ENCODE results near the gene PRL.

PRL gene

GRCh38 chr6:22290045-22290444, 6.8 kb downstream of the PRL start:
- no peak for DNase-seq

GRCh38 chr6:22288721-22289120, 8.1 kb downstream of the PRL start:
- no peak for DNase-seq

GRCh38 chr6:22284666-22285065, 12.2 kb downstream of the PRL start:
- no peak for DNase-seq

- no peak for DNase-seq
These were observed 15.3 kb downstream of the PRL start for GRCh38 chr6:22281341-22282085.

DNA sequence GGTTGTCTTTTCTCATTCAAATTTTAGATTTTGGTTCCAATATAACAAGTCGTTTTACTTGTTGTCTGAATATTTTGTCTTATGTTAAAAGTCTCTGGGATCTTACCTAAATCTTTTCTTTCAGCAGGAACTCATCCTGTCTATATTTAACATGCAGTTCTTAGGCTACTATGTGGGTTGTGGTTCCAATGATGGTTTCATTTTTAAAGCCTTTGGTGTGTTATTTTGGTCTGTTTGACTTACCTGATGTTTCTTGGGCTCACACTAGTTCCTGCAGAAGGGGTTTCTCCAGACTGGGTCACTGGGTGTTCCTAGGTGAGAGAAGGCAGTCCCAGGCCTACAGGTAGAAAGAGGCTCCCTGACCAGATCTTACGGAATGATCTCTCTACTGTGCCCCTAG, 17.4 kb downstream of the PRL start:
- no peak for DNase-seq

DNA sequence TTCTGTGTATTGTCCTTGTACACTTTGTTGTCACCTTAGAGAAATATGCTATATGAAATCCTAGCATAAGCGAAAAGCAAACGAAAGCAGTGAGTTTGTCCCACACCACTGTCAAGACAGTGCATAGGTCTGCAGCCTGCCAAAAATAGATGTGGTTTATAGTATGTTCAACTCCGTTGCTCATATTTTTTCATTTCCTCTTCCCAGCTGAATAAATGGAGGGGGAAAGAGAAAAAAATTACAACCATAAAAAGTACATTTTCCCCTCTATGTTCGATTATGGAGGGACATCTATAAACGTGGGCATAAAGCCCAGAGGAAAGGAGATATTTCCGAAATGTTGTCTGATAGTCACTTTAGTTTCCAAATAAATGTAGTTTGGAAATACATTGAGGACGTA, 25.8 kb downstream of the PRL start:
- DNase-seq = no peak

GRCh38 chr6:22263748-22264147, 33.1 kb downstream of the PRL start:
- DNase-seq = no peak

DNA sequence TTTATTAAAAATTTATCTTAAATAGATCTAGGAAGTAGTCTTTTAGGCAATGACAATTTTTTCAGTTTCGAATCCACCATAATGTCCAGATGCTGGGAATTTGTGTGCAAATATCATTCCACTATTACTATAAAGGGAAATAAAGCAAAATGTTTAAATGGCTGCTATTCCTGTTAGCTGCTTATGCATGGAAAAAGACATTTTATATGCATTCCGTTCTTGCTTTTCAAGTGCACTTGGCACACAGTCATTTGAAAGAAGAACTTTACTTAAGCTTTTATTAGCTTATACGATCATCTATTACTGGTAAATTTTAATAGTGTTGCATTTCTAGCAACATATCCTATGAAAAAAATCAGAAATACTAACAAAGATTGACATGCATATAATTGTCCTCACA, 42.0 kb downstream of the PRL start:
- no peak for DNase-seq

DNA sequence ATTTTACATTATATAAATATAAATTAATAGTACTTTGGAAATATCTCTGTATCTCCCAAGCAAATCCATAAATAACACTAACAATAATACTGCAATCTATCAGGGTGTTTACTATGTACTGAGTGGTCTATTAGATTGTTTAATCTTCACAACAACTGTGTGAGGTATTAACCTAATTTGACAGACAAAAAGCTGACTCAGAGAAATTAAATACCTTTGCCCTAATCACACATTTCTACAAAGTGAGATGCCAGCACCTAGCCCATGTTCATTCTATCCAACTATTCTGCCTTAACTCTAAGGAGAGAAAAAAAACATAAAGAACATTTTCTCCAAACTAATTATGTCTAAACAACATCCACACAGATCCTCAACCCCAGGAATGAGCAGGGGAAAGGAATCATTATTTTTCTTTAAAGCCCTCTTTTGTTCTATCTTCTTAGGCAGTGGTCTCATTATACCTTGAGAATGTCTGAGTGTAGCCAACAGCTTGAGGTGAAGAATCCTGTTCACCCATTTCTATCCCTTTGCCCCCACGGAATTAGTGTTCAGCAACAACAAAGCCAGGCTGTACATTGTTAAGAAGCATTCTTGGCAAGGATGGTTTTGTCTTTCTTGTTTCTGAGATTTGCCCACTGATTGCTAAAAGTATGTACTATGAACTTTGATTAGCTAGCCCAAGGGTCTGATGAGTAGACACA, 42.7 kb downstream of the PRL start:
- DNase-seq = no peak

- DNase-seq = no peak
These were observed 45.5 kb downstream of the PRL start for GRCh38 chr6:22251348-22251747.

- DNase-seq = no peak
These were observed 46.4 kb downstream of the PRL start for GRCh38 chr6:22250486-22250885.

DNA sequence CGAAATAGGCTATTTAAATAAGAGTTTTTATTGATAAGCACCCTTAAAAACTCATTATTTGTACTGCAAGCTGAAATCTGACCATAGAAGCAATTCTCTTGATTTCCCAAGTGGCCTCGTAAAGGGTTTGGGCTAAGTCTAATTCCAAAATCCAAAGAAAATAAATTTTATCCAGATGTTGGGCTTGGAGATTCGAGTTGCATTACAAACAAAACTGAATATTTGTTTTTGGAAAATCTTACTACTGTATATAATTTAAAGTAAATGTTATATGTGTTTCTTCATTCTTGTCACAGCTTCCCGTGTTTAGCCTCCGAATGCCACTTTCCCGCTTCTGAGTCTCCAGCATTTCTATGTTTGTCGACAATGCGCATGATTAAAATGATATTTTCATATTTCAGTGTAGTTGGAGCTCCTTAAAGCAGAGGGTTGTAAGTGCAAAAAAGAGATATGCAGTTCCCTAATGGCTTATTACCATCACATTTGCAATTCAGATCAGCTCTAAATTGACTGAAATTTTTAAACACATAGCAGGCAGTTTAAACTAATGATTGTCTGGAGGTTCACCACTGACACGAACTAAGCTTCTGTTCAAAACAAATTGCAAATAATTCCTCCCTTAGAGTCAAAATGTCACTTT, 47.0 kb downstream of the PRL start:
- DNase-seq = no peak

DNA sequence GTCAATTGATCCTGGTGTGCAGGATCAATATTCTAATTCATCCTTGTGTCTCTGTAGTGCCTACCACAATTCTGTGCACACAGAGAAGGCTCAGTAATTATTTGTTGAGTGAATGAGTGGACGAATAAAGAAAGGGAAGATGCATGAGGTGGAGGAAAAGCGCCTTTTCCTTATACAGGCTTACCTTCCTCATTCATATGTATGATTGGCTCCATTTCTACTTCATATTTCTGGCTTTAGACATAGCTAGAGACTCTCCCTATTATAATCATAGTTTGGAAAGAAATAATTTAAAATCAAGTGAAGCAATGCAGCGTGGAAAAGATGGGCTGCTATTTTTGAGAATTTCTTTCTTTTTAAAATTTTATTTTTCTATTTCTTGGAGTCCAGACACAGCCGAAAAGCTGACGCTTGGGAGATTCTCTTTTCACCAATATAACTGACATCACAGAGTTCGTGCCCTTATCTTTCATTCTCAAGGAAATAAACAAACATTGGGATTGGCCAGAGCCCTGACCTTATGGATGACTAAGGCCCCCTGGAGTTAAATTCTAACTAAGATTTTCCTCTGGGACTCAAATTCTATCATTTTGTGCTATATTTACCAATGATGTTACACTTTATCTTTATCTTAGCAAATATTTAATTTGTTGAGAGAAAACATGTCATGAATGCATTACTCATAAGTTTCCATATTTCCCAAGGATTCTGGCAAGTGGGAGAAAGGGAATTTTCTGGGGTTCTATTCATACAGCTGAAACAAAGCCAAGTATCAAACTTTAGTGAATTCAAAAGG, 48.1 kb downstream of the PRL start:
- no peak for DNase-seq

- DNase-seq = no peak
These were observed 48.8 kb downstream of the PRL start for GRCh38 chr6:22247916-22248482.

DNA sequence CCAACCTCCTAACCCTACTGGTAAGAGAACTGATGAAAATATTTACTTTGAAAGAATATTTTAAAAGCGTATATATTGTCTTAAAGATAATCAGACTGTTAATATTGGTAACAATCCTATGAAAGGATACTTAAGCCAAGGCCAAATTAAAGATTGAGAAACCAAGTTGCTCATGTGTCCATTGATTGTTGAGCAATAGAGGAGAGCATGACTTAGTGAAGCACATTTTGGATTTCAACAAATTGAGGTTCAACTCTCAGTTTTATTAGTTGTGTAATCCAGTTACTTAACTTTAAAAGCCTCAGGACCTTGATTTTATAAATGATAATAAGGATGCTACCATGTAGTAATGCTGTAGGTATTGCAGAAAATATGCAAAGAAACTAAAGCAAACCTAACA, 56.8 kb downstream of the PRL start:
- DNase-seq = no peak

DNA sequence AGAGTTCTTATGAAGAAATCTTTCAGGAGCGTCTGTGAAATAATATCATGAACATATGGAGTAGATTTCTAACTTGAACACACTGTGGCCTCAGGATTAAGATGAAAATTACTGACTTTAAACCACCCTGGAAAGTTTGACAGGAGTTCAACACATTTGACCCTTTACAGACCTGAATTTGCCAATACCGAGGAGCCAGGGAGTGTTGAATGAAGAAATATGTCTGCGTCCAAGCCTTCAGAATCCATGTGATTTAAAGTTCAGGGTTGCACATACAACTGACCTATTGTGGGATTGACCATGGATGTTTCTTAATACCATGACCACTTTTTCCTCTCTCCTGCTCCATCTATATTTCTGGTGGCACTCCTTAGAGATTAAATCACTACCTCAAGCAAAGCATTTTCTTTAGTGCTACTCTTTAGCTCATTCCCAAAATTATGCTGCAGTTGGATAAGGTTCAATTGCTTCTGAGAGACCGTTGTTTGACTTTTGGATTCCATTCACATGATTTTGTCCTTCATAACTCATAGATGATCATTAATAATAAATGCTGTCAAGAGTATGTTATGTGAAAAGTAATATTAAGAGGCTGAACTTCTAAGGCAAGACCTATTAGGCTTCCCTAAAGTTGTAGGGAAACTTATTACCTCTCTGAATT, 57.4 kb downstream of the PRL start:
- no peak for DNase-seq

- no peak for DNase-seq
These were observed 58.0 kb downstream of the PRL start for GRCh38 chr6:22238861-22239260.

- no peak for DNase-seq
These were observed 59.3 kb downstream of the PRL start for GRCh38 chr6:22237526-22237925.

Measured in activated CD4-positive, alpha-beta T cell treated with anti-CD3 and anti-CD28 coated beads for 48 hours (primary cell).